ENCODE results near the gene ZFYVE16. TPM values are rescaled to one million over a fixed set of nuclear protein-coding genes. Genes with fewer than 3 reads are reported as not detected.

ZFYVE16 gene
- total and polyA plus RNA-seq, 4 donors = 6.0 to 26.3 (median 11.6) TPM

GRCh38 chr5:80479713-80480112 lies 71.8 kb downstream of the ZFYVE16 start:
- H3K27ac ChIP-seq (ENCODE audit: low read depth in 1 of 2, low read length in 2 of 2) = no peak overlapping the region
- H3K27me3 ChIP-seq (ENCODE audit: control insufficient read depth in 4 of 4, insufficient read depth in 4 of 4, low read length in 3 of 4) = no peaks in the 10 kb centered on the region
- peaks cover 3 to 13% (median 8%) of the 10 kb centered on the region in 4 donors for H3K4me1 ChIP-seq (ENCODE audit: control insufficient read depth in 4 of 4, insufficient read depth in 4 of 4, low read length in 3 of 4)
- no peak overlapping the region for H3K9ac ChIP-seq (ENCODE audit: low read depth in 1 of 2, low read length in 2 of 2)
- DNase-seq (ENCODE audit: low spot score) = no peak
- no peak overlapping the region for H3K4me3 ChIP-seq (ENCODE audit: low read depth in 1 of 3, low read length in 3 of 3)
- no peak for TF ChIP-seq JUND (IDR thresholded peaks at IDR 0.05)
- TF ChIP-seq CTCF (IDR thresholded peaks at IDR 0.05; ENCODE audit: low read depth, low read length, missing input control) = no peak
- no peak for TF ChIP-seq GABPA (IDR thresholded peaks at IDR 0.05 in 1 of 2, conservative IDR thresholded peaks at IDR 0.05 in 1 of 2)
- no peak for TF ChIP-seq MAX (IDR thresholded peaks at IDR 0.05)
- no peak for TF ChIP-seq SP1 (IDR thresholded peaks at IDR 0.05)
- no peak for TF ChIP-seq HNF4A (conservative IDR thresholded peaks at IDR 0.05)
- TF ChIP-seq YY1 (IDR thresholded peaks at IDR 0.05) = no peak
- TF ChIP-seq ZBTB33 (IDR thresholded peaks at IDR 0.05) = no peak
- no peak for TF ChIP-seq EGR1 (IDR thresholded peaks at IDR 0.05; ENCODE audit: low read depth in 2 of 2)
- TF ChIP-seq RAD21 (IDR thresholded peaks at IDR 0.05) = no peak
- no peak for TF ChIP-seq RXRA (IDR thresholded peaks at IDR 0.05)
- TF ChIP-seq NR2F2 (IDR thresholded peaks at IDR 0.05) = no peak
- no peak for TF ChIP-seq ATF3 (IDR thresholded peaks at IDR 0.05)
- H3K36me3 ChIP-seq (ENCODE audit: control insufficient read depth in 4 of 4, insufficient read depth in 3 of 4, low read depth in 1 of 4, low read length in 3 of 4) = peaks cover 0 to 7% (median 2%) of the 10 kb centered on the region in 4 donors
- H3K9me3 ChIP-seq (ENCODE audit: control insufficient read depth in 4 of 4, low read length in 3 of 4) = no peaks in the 10 kb centered on the region

- no peak for TF ChIP-seq TAF1 (conservative IDR thresholded peaks at IDR 0.05)
- no peak for TF ChIP-seq NR2F2 (IDR thresholded peaks at IDR 0.05)
- no peak for TF ChIP-seq GABPA (IDR thresholded peaks at IDR 0.05 in 1 of 2, conservative IDR thresholded peaks at IDR 0.05 in 1 of 2)
- no peak for TF ChIP-seq CTCF (IDR thresholded peaks at IDR 0.05; ENCODE audit: low read depth, low read length, missing input control)
- TF ChIP-seq HNF4A (conservative IDR thresholded peaks at IDR 0.05) = no peak
- TF ChIP-seq ZBTB33 (IDR thresholded peaks at IDR 0.05) = no peak
- no peak for TF ChIP-seq RXRA (IDR thresholded peaks at IDR 0.05)
- no peak for TF ChIP-seq EGR1 (IDR thresholded peaks at IDR 0.05; ENCODE audit: low read depth in 2 of 2)
- TF ChIP-seq ATF3 (IDR thresholded peaks at IDR 0.05) = no peak
- no peak for TF ChIP-seq RAD21 (IDR thresholded peaks at IDR 0.05)
- no peak for TF ChIP-seq HNF4G (IDR thresholded peaks at IDR 0.05)
- no peak for TF ChIP-seq FOXA2 (IDR thresholded peaks at IDR 0.05)
- no peak for DNase-seq (ENCODE audit: low spot score)
- H3K27ac ChIP-seq (ENCODE audit: low read depth in 1 of 2, low read length in 2 of 2) = no peak overlapping the region
- WGBS = 97% methylated on average over 2 of the region's 2 CpGs
- H3K27me3 ChIP-seq (ENCODE audit: control insufficient read depth in 4 of 4, insufficient read depth in 4 of 4, low read length in 3 of 4) = no peaks in the 10 kb centered on the region
- H3K36me3 ChIP-seq (ENCODE audit: control insufficient read depth in 4 of 4, insufficient read depth in 3 of 4, low read depth in 1 of 4, low read length in 3 of 4) = peaks cover 0 to 5% (median 2%) of the 10 kb centered on the region in 4 donors
- no peak overlapping the region for H3K4me3 ChIP-seq (ENCODE audit: low read depth in 1 of 3, low read length in 3 of 3)
- H3K4me1 ChIP-seq (ENCODE audit: control insufficient read depth in 4 of 4, insufficient read depth in 4 of 4, low read length in 3 of 4) = peaks cover 1 to 7% (median 4%) of the 10 kb centered on the region in 4 donors
- H3K9ac ChIP-seq (ENCODE audit: low read depth in 1 of 2, low read length in 2 of 2) = no peak overlapping the region
- H3K9me3 ChIP-seq (ENCODE audit: control insufficient read depth in 4 of 4, low read length in 3 of 4) = no peaks in the 10 kb centered on the region
Observed at GRCh38 chr5:80480354-80480753, 72.5 kb downstream of the ZFYVE16 start.

Measured in liver (tissue), 9 donors.